ENCODE measurements around the gene GORASP1.
"Not testable (repeated sequence)": the region's sequence is repeated elsewhere in the genome, so short reads cannot be mapped to it uniquely, and the experiment has no call there.

The GORASP1 gene

DNA sequence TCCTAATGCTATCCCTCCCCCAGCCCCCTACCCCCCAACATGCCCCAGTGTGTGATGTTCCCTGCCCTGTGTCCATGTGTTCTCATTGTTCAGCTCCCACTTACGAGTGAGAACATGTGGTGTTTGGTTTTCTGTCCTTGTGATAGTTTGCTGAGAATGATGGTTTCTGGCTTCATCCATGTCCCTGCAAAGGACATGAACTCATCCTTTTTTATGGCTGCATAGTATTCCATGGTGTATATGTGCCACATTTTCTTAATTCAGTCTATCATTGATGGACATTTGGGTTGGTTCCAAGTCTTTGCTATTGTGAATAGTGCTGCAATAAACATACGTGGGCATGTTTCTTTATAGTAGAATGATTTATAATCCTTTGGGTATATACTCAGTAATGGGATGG, 46.2 kb downstream of the GORASP1 start:
- not testable (repeated sequence) for H3K36me3 Mint-ChIP-seq (ENCODE audit: low read depth); ATAC-seq; DNase-seq; H3K27ac Mint-ChIP-seq; H3K9me3 Mint-ChIP-seq; H3K27me3 Mint-ChIP-seq; H3K4me3 Mint-ChIP-seq
- H3K4me1 Mint-ChIP-seq: peaks cover 39% of the 10 kb centered on the region

DNA sequence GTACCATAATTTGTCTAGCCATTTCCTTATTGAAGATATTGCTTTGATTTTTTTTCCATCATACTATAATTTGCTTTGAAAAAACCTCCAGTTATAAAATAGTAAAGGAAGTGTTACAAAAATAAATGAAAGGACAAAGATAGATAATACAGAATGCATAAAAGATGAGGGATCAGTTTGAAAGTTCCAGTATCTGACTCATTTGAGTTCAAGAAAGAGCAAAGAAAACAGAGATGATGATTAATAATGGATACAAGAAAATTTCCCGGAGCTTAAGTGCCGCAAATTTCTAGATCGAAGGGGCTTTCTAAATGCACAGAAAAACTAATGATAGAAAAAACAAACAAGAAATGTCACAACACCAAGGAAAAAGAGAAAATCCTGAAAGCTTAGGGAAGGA, 51.3 kb downstream of the GORASP1 start:
- Mint-ChIP-seq H3K4me3 (peak overlapping the region; percentile 22), H3K36me3 (ENCODE audit: low read depth) (peaks cover 2% of the 10 kb centered on the region), H3K9me3 (no peaks in the 10 kb centered on the region), H3K4me1 (peaks cover 43% of the 10 kb centered on the region), H3K27ac (peak overlapping the region; percentile 9), H3K27me3 (no peaks in the 10 kb centered on the region)
- ATAC-seq: no peak
- no peak for DNase-seq

DNA sequence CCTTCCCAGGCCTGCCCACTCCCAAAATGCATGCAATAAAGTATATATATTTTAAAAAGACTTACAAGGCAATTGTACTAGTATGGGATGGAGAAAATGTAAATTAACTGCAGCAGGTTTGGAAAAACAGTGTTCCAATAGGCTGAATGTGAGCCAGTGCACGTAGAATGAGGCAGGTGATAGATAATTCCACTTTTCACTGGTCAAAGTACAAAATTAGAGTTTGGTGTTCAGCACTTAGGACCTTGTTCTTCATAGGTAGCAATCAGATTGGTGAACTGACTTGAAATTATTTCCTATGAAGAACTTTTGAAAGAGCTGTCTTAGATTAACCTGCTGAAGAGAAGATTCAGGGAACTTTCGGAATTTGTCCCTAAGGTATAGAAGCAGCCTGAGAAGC, 53.7 kb downstream of the GORASP1 start:
- Mint-ChIP-seq H3K9me3 (no peaks in the 10 kb centered on the region), H3K4me1 (peaks cover 45% of the 10 kb centered on the region), H3K36me3 (ENCODE audit: low read depth) (no peaks in the 10 kb centered on the region), H3K27me3 (no peaks in the 10 kb centered on the region), H3K4me3 (no peak overlapping the region), H3K27ac (no peak overlapping the region)
- ATAC-seq (no peak), DNase-seq (no peak)

- H3K27me3 Mint-ChIP-seq: no peaks in the 10 kb centered on the region
- H3K27ac Mint-ChIP-seq: peak overlapping the region; percentile 67
- no peak for ATAC-seq
- DNase-seq: no peak
- no peaks in the 10 kb centered on the region for H3K36me3 Mint-ChIP-seq (ENCODE audit: low read depth)
- H3K4me3 Mint-ChIP-seq: peak overlapping the region; percentile 93
- peaks cover 39% of the 10 kb centered on the region for H3K4me1 Mint-ChIP-seq
- H3K9me3 Mint-ChIP-seq: no peaks in the 10 kb centered on the region
Measured at GRCh38 chr3:39052583-39052982, 54.8 kb downstream of the GORASP1 start.

DNA sequence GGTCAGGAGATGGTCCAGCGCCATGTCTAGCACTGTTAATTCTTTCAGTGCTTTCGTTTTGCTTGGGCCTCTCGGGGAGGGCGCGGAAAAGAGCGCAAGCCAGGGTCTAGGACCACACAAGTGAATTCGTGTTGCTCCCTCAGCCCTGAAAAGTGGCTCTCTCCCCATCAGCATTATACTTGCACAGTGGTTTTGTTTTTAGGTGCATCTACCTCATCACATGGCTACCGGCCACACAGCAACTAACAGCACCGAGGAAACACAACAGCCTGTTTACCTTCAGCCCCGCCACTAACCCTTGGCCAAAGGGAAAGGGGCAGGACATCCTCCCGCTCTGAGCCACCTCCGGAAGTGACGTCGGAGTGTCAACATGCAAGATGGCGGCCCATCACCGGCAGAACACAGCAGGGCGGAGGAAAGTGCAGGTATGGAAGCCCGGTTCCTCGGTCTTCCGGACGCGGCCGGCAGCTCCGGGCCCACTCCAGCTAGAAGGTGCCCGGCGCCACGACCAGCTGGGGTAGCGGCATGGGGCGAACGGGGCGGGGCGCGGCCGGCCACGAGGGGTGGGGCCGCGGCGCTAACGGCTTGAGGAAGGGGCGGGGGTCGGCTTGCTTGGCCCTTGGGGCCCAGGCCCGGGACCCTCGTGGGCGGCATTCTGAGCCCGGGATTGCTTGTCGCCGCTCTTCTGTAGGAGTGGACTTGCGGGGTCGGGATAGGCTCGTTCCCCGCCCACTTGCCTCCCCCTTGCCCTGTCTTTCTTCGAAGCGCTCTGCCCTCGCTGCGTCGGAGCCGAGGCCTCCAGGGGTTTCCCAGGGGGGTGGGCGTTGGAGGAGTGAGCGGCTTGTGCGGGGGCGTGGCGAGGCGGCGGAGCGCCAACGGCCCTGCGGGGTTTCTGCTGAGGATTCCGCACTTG, 55.5 kb downstream of the GORASP1 start, which contains the start of the genes SCN11A and WDR48:
Gene SCN11A, minus strand, starts transcription at position 296 of the 913 bp plus-strand sequence. CDS start 101,582 bp downstream, outside the sequence.
Gene WDR48, plus strand, starts transcription at position 368 of the 913 bp plus-strand sequence. Its CDS starts 10 bp downstream, at position 378.
- no peaks in the 10 kb centered on the region for H3K36me3 Mint-ChIP-seq (ENCODE audit: low read depth)
- peak within 1 kb of the TSS; percentile 93 for H3K4me3 Mint-ChIP-seq
- H3K9me3 Mint-ChIP-seq: no peaks in the 10 kb centered on the region
- peak within 1 kb of the TSS; percentile 96 for H3K27ac Mint-ChIP-seq
- H3K27me3 Mint-ChIP-seq: no peaks in the 10 kb centered on the region
- DNase-seq (peak; percentile 93), ATAC-seq (peak; percentile 96)
- H3K4me1 Mint-ChIP-seq: peaks cover 37% of the 10 kb centered on the region

GRCh38 chr3:39050029-39050428, 57.4 kb downstream of the GORASP1 start:
- H3K4me3 Mint-ChIP-seq: no peak overlapping the region

More at GRCh38 chr3:39050029-39050428, 57.4 kb downstream of the GORASP1 start:
- Mint-ChIP-seq H3K9me3 (no peaks in the 10 kb centered on the region), H3K36me3 (ENCODE audit: low read depth) (no peaks in the 10 kb centered on the region), H3K4me1 (peaks cover 24% of the 10 kb centered on the region), H3K27me3 (no peaks in the 10 kb centered on the region), H3K27ac (peak overlapping the region; percentile 33)
- ATAC-seq (no peak), DNase-seq (no peak)

Measured in activated naive CD8-positive, alpha-beta T cell treated with anti-CD3 and anti-CD28 coated beads, Interleukin-2, amount 50 U/mL, for 24 hours (primary cell).